Lower leg skin (tissue), 4 donors: ENCODE measurements around the gene GANC. TPM values are rescaled to one million over a fixed set of nuclear protein-coding genes. Genes with fewer than 3 reads are reported as not detected.

Experiments
- DNase-seq, 2 donors: peaks; one replicate each; pipeline ENCODE4 v3.0.0-alpha.2; 2019; ENCODE audit warnings: low spot score in 2 of 2
- H3K4me3 ChIP-seq: fragments of 200-600 bp; sonication (generic); 2 replicates; pipeline ENCODE4 v1.5.1; 2017; ENCODE audit warnings: mild to moderate bottlenecking, low read depth; ENCODE audit not compliant: poor library complexity, severe bottlenecking
- POLR2A ChIP-seq, 2 donors: fragments of 450-650 bp; IDR thresholded peaks; one replicate each; pipeline ENCODE4 v1.6.1; 2016 to 2017; ENCODE audit warnings: antibody characterized with exemption in 2 of 2, mild to moderate bottlenecking in 1 of 2, moderate library complexity in 1 of 2
- WGBS, 2 donors: methylation state at CpG; one replicate each; pipeline ENCODE4 v1.1.5; 2018; 5-methylcytosine and 5-hydroxymethylcytosine counted together
- intact Hi-C: fragments of 100-400 bp; cut with DNase I; formaldehyde crosslinking; loops from one replicate; pipeline ENCODE4 v1.15.0; 2023; ENCODE audit warnings: low total_unique reads
- total RNA-seq, 4 donors: library from RNA; depleted of rRNA; stranded (reverse); fragments of >200 nt; gene quantifications; one replicate each; pipeline ENCODE4 v1.1.0, GENCODE V29; 2016
- TF ChIP-seq, protein P1 (sequence below), 3 donors: fragments of 450-650 bp; IDR thresholded peaks; one replicate each; pipeline ENCODE4 v1.5.1; 2016; ENCODE audit warnings: antibody characterized with exemption in 3 of 3, mild to moderate bottlenecking in 3 of 3, moderate library complexity in 2 of 3

The GANC gene
- total RNA-seq, 4 donors from 2014 or later: 10.5 to 26.4 (median 22.0) TPM

DNA sequence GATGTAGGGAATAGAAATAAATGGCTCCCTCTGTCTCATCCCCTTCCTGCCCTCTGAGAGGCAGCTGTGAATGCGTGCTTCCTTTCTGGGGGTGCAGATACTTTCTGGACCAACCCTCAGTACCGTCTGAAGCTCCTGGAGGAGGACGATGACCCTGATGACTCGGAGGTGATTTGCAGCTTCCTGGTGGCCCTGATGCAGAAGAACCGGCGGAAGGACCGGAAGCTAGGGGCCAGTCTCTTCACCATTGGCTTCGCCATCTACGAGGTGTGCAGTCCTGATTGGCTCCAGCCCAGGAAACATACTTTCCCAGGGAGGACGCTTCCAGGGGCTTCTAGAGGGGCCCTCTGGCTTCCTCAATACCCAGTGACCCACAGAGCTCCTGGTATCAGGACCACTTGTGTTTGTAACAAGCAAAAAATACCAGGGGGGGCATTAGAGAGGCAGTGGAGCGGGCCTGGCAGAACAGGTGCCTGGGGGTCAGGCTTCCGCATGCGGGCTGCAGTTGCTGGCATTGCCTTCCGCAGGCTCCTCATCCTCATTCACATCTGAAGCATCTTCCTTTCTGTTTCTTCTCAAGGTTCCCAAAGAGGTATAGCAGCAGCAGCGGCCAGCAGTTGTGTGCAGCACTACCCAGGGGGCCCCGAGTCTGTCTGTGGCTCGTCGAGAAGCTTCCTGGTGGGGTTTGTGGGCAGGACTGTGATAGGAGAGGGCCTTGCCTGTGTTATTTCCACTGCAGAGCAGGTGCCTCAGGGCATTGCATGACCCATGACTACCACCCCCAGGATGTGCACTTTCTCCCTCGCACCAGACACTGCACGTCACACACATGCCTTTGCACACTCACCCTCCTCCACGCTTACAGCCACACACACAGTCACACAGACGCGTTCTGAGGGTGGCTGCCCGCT, 128.8 kb downstream of the GANC start:
- H3K4me3 ChIP-seq: no peak overlapping the region
- TF ChIP-seq, protein P1, sequence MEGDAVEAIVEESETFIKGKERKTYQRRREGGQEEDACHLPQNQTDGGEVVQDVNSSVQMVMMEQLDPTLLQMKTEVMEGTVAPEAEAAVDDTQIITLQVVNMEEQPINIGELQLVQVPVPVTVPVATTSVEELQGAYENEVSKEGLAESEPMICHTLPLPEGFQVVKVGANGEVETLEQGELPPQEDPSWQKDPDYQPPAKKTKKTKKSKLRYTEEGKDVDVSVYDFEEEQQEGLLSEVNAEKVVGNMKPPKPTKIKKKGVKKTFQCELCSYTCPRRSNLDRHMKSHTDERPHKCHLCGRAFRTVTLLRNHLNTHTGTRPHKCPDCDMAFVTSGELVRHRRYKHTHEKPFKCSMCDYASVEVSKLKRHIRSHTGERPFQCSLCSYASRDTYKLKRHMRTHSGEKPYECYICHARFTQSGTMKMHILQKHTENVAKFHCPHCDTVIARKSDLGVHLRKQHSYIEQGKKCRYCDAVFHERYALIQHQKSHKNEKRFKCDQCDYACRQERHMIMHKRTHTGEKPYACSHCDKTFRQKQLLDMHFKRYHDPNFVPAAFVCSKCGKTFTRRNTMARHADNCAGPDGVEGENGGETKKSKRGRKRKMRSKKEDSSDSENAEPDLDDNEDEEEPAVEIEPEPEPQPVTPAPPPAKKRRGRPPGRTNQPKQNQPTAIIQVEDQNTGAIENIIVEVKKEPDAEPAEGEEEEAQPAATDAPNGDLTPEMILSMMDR (IDR thresholded peaks at IDR 0.05): no peak
- no peak for TF ChIP-seq POLR2A (IDR thresholded peaks at IDR 0.05)
- intact Hi-C loops: no loop called here
- 85 to 90% methylated on average over 24 of the region's 24 CpGs for WGBS, 2 donors
- no peak for DNase-seq

- no peak overlapping the region for H3K4me3 ChIP-seq
- intact Hi-C loops: no loop called here
- TF ChIP-seq POLR2A (IDR thresholded peaks at IDR 0.05): no peak
- TF ChIP-seq, protein P1 (IDR thresholded peaks at IDR 0.05): no peak
- no peak for DNase-seq
- WGBS, 2 donors: 89 to 90% methylated on average over 14 to 15 of the region's 15 CpGs
Measured at GRCh38 chr15:42402455-42403205, 129.6 kb downstream of the GANC start.

- 85 to 93% methylated on average over 6 to 7 of the region's 7 CpGs for WGBS, 2 donors
- intact Hi-C loops: no loop called here
- TF ChIP-seq POLR2A (IDR thresholded peaks at IDR 0.05): no peak
- TF ChIP-seq, protein P1 (IDR thresholded peaks at IDR 0.05): no peak
- no peak for DNase-seq
- H3K4me3 ChIP-seq: no peak overlapping the region
Measured at GRCh38 chr15:42403389-42403788, 130.4 kb downstream of the GANC start.

DNA sequence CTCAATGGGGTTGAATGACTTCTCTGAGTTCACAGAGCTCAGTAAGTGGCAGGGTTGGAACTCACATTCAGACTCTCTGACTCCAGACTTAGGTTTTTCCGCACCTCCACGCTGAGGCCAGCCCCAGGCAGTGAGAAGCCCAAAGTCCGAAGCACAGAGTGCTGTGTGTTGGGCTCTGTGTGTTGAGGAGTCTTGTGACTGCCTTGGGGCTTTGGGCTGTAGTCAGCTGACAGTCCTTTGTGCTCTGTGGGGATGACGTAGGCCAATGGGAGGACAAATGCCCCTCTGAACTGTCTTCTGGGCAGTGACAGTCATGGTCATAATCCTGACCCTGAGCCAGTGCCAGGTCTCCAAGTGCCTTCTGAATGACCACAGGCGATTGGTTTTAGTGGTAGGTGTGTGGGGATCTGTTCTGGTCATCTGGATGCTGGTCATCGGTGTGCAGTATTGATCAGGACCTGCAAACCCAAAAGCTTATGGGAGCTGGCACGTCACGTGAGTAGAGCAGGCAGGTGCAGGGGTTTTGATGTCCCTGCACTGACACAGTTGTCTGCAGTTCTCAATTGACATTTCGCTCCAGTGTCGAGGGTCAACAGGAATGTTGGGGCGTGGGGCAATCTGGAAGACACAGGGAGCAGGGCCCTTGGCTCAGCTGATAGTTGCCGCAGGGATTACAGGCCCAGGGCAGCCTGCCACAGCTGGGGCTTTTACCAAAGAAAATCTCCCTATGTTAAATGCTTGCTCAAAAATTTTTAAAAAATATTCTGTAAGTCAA, 131.6 kb downstream of the GANC start:
- no peak overlapping the region for H3K4me3 ChIP-seq
- TF ChIP-seq, protein P1 (IDR thresholded peaks at IDR 0.05): no peak
- no peak for TF ChIP-seq POLR2A (IDR thresholded peaks at IDR 0.05)
- 86 to 90% methylated on average over 11 of the region's 12 CpGs for WGBS, 2 donors
- peak in 1 of 2 donors; percentile 26 for DNase-seq
- intact Hi-C loops: no loop called here

DNA sequence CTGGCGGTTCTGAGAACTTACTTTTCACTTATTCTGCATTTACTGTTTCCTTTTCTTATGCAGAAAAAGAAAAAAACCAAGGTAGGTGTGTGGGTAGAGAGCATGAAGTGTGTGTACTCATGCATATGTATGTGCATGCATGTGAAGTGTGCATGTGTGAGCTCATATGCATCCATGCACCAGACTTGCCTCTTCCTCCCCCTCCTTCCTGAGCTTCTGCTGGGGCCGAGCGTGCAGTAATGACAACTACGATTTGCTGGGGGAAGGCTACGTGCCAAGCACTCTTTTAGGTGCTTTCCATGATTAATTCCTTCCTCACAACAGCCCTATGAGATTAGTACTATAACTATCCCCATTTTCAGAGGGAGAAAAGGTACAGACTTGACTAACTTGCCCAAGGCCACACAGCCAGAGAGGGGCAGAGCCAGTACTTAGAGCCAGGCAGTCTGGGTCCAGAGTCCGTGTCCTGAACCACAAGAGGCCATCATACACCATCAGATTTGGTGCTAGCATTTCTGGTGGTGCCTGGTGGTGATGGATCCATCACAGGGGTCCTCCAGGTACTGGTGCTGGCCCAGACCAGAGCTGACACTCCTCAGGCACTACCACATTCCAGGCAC, 133.0 kb downstream of the GANC start:
- no peak overlapping the region for H3K4me3 ChIP-seq
- no peak for TF ChIP-seq POLR2A (IDR thresholded peaks at IDR 0.05)
- TF ChIP-seq, protein P1 (IDR thresholded peaks at IDR 0.05): no peak
- no peak for DNase-seq
- intact Hi-C loops: no loop called here
- WGBS, 2 donors: 26 to 32% methylated on average over 6 of the region's 6 CpGs
